Sigmoid colon (tissue), 4 donors: ENCODE results near the gene UROC1.

ENCODE experiments used
- CTCF ChIP-seq, 4 experiments: fragments of 450-650 bp in 3 of 4; fragments of 200-600 bp in 1 of 4; IDR thresholded peaks; one replicate each; pipeline ENCODE4 v1.5.1; 2016 to 2019; ENCODE audit warnings: antibody characterized with exemption in 4 of 4, mild to moderate bottlenecking in 3 of 4, moderate library complexity in 2 of 4
- EP300 ChIP-seq, 4 donors: sonication (generic); formaldehyde crosslinking; IDR thresholded peaks; one replicate each; pipeline ENCODE4 v1.6.1; 2017; ENCODE audit warnings: antibody characterized with exemption in 4 of 4
- POLR2AphosphoS5 ChIP-seq, 4 donors: sonication (generic); formaldehyde crosslinking; IDR thresholded peaks; one replicate each; pipeline ENCODE4 v1.6.1; 2017; ENCODE audit warnings: antibody characterized with exemption in 4 of 4

- TF ChIP-seq CTCF (IDR thresholded peaks at IDR 0.05) (no peak), EP300 (IDR thresholded peaks at IDR 0.05) (no peak), POLR2AphosphoS5 (IDR thresholded peaks at IDR 0.05) (no peak)
These were observed 50.0 kb downstream of the UROC1 start for GRCh38 chr3:126467611-126467955.
